ENCODE data around the gene FGF18.

Gene FGF18

DNA sequence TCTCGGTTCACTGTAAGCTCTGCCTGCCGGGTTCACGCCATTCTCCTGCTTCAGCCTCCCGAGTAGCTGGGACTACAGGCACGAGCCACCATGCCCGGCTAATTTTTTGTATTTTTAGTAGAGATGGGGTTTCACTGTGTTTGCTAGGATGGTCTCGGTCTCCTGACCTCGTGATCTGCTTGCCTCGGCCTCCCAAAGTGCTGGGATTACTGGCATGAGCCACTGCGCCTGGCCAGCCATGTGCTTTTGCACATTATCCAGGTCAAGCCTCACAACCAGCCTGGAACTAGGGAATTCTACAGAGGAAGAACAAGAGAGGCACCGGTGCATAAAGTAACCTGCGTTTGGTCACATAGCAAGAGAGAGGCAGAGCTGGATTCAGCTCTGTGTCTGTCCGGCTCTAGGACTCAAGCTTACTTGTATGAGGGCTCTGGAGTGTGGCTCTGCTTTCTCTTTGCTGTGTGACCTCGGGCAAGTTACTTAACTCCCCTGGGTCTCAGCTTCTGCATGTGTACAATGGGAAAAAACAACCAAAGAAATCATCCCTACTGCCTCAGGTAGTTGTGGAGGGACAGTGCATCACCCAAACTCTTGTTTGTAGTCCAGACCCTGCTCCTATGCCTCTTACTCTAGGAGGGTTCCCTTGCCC lies 6.3 kb downstream of the FGF18 start:
- no peak for DNase-seq

DNA sequence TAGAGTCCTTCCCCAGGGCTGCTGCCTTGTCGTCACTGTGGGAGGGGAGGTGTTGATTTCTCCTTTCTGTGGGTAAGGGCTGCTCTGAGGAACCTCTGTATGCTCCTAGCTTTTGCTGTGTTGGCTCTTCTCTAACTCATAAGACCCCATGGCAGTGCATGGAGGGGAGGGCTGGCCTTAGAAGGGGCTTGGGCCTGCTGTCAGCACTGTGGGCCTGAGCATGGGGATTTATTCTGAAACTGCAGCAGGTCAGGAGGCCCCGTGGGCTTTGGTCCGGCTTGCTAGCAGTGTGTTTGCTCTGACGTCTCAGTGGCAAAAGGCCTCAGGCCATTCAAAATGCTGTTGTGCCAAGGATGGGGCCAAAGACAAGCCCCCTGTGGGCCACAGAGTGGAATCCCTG lies 6.8 kb downstream of the FGF18 start:
- DNase-seq = no peak

DNA sequence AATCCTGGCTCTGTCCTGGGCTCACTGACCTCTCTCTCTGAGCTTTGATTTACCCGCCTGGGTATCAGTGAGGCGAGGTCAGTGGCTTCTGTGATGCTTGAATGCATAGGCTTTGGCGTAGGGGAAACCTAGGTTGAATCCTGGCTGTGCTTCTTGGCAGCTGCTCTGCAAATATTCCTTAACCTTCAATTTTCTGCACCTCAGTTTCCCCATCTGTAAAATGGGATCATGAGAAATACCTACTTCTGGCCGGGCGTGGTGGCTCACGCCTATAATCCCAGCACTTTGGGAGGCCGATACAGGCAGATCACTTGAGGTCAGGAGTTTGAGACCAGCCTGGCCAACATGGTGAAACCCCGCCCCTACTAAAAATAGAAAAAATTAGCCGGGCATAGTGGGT lies 7.2 kb downstream of the FGF18 start:
- DNase-seq = no peak

DNA sequence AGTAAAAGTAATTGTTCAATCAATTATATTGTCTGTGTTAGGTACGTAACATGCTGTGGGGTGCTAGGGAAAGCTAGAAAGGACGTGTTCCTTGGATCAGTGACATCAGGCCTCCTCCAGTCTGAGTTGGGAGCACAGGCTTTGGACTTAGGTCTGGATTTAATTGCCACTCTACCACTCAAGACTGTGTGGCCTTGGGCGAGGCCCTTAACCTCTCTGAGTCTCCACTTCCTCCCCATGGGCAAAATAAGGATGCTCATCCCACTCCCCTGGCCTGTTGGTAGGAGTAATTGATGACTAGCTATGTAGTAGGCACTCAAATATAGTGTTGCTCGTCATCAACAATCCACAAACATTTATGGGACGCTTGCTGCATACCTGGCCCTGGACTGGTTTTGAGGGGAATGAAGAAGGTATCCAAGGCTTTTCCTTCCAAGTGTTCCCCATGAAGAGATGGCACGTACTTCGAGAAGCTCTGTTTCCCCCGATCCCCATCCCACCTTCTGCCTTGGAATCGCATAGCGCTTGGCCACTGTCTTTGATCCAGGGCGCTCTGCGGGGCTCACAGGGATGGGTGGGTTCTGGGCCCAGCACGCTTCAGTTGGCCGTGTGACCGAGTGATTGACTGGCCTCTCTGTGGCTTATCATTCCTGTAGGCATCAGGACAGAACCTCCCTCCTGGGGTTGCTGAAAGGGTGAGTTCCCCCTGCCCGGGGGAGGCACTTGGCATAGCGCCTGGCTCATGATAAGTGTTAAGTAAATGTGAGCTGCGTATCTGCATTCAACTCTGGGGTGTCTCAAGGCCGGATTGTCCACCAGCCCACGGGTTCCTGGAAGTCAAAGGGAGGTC lies 8.1 kb downstream of the FGF18 start:
- DNase-seq = no peak

DNA sequence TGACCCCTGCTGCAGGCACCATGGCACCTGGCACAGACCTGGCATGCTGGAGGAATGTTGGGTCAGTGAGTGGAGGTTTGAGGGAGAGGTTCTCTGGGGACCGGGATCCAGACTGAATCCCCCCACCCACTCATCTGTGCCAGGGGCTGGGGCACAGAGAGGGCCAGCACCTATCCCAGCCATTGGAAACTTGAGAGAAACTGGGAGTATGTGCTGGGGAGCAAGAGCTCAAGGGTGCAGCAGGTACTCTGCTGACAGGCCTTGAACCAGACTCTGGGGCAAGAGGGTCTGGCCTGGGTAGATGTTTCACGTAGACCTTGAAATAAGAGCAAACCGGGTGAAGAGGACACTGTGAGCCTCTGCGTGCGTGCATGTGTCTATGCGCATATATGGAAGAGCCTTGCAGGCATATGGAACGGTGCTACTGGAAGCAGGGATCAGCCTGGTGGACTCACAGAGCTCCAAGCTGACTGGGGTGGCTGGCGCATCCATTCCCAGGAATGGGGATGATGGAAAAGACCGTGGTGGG lies 8.8 kb downstream of the FGF18 start:
- no peak for DNase-seq

DNA sequence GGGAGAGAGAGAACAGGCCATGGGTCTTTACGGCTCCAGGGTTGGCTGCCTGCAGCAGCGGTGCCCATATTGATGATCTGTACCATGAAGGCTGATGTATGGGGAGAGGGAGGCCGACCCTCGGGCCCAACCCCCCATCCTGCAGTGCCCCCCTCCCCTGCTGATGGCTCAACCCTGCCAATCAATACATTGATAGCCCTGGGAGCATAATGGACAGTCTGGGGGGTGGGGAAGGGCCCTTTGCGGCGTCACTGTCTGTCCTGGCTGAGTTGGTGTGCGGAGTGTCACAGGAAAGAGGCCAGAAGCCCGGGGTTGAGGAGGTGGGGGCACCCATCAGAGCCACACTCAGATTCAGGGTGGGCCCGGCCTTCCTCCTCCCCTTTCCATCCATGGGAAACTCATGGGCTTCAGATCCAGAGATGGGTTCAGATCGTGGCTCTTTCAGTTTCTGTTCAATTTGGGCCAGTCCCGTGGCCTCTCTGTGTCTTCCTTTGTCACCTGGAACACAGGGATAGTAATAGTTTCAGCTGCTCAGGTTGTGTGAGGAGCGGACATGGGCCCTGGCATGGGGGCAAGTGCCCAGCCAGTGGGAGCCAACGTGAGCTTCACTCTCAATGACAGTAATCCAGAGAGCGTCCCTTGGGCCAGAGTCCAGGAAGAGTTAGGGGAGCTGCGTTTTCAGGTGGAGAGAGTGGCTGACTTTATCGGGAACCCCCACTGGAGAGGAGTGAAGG lies 9.5 kb downstream of the FGF18 start:
- DNase-seq = no peak

DNA sequence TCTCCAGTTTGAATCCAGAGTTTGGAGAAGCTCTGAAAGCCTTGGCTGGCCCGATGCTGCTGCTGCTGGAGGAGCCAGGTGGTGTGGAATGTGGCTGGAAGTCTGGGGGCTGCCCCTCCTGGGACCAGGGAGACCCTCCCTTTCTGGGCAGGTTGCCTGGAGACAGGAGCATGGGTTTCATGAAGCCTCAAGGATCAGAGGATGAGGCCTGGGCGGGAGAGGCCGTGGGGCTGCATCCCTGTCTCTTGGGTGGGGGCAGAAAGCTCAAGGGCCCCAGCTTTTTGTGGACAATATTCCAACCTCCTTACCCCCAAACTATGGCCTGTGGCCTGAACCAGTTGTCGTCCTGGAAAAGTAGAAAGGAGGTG lies 10.1 kb downstream of the FGF18 start:
- DNase-seq = no peak

DNA sequence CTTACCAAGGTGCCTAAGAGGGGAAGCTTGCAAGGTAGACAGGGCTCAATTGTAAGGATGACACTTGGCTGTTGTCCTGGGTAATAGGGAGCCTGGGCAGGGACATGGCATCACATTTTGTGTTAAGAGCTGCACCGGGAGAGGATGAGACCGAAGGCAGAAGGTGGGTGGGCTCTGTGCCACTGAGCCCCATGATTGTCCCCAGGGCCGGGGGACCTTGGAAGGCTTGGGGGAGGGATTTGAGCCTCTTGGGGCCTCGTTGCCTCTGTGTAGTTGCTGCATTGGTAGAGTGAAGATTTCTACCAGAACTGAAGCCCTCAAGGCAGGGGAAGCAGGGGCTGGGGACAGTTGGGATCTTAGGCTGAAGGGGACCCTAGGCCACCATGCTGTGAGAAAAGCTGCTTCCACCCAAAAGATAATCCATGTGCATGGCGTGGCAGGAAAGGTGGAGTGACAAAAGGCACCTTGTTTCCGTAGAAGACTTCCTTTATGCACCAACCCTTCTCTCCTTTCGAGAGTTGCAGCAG lies 11.9 kb downstream of the FGF18 start:
- DNase-seq = no peak

DNA sequence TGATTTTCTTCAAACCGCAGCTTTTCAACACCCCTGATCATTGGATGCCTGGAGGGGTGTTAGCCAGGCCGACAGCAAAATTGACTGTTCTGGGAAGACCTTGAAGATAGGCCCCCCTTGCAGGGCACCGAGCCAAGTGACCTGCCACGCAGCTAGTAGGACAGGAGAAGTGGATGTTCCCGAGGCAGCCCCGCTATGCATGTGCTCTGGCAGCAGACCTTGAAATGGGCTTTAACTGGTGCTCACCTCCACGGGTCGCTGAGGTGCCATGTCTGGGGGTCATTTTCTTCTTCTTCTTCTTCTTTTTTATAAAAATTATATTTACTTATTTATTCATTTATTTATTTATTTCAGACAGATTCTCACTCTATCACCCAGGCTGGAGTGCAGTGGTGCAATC lies 12.6 kb downstream of the FGF18 start:
- no peak for DNase-seq

DNA sequence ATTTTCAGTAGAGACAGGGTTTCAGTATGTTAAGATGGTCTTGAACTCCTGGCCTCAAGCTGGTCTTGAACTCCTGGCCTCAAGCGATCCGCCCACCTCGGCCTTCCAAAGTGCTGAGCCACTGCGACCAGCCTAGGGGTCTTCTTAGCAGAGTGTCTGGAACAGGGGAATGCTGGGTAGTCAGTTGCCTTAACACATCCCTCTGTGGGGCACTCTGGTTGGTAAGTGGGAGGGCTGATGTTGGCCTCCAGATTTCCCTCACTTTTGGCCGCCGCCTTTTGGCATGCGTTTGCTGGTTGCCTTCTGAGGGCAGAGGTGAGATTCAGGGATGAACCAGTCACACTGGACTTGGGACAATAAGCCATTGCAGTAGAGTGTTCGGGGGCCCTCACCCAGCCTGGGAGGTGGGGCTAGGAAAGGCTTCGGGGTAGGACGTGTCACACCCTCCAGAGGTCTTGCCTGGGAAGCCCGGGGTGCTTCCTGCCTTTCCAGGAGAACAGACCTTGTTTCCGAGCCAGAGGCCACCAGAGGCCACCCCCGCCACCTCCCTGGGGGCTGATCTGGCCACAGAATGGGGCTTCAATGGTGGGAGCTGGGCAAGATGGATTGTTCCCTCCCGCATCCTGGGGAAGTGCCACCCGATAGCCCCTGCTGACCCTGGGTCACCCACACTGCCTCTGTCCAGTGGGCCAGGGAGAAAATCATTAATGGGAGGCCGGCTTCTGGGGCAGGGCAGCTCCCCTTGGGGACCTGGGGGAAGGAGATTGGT lies 13.3 kb downstream of the FGF18 start:
- DNase-seq = no peak

DNA sequence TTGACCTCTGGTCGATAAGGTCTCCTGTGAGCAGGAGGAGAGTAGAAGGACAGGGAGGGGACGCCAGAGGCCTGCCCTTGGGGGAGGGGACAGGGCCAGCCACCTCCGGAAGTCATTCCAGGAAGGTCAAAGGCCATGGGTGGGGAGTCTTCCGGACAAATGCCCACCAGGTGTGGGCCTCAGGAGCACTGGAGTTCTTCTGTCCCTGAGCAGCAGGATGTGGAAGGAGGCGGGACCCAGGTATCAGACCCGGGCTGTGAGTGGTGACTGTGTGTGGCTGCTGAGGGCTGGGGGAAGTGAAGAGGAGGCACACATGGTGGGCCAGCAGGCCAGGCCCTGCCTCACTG lies 13.9 kb downstream of the FGF18 start:
- DNase-seq = no peak

DNA sequence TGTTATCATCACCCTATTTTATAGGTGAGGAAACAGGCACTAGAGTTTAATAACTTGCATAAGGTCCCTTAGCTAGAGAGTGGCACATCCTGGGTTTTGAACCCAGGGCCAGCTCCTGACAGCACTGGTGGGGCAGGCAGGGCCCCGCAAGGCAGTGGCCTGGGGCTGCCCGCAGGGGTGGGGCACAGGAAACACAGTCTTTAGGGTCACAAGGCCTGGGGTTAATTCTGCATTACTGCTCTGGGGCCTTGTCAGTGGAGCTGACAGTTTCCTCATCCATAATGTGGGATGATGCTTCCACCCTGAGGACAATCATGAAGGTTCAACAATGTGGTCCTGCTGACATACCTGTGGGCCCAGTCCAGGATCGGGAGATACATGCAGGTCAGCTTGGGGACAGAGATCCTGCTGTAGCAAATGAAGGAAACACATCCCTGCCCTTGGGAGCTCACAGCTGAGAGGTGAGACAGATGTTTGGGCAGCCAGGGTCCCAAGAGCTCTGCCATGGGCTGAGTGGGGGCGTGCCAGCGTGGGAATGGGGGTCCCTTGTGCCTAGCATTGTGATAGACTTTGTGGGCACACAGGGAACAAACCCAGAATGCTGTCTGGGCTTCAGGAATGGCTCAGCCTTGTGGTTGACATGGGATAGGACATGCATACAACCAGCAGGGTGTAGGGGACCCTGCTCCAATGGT lies 14.7 kb downstream of the FGF18 start:
- DNase-seq = no peak

DNA sequence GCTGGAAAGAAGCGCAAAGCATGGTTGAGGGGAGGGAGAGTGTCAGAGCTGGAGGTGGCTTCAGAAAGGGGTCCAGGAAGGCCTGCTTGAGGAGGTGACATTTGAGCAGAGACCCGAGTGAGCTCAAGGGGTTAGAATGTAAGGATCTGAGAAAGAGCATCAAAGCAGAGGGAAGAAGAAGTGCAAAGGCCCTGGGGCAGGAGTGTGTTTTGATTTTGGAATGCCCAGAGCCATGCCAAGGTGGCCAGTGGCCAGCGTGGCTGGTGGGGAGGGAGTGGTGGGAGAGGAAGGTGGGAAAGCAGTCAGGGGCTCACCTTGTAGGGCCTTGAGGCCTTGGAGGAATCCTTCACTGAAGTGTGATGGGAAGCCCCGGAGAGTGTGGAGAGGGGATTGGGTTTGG lies 15.4 kb downstream of the FGF18 start:
- no peak for DNase-seq

DNA sequence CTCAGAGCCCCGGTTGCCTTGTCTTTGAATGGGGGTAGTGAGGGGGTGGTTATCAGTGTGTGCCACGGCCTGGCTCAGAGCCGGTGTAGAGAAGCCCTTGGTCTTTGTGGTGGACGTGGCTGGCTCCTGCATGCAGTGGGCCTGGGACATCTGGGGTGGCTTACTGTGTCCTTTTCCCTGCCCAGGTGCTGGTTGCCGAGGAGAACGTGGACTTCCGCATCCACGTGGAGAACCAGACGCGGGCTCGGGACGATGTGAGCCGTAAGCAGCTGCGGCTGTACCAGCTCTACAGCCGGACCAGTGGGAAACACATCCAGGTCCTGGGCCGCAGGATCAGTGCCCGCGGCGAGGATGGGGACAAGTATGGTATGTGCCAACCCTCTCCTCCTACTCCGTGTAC lies 16.5 kb downstream of the FGF18 start:
- no peak for DNase-seq

DNA sequence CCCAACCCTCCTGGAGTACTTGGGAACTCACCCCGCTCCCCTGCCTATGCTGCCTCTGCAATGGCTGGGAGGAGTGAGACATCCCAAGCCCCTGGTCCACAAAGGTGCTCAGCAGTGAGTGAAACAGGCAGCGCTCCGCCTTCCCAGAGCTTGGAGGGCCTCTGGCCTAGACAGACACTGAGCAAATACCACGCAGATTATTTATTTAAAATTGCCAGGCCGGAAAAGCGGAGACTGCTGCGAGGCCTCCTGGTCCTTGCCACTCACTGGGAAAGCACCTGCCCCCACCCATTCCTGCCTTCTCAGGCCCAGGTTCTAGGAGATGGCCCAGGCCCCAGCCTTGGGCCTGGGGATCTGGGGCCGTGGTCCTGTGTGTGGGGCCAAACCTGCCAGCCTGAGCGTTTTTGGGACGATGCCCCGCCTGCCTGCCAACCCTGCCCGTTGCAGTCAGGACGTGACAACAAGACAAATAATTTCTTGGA lies 17.4 kb downstream of the FGF18 start:
- DNase-seq = no peak

DNA sequence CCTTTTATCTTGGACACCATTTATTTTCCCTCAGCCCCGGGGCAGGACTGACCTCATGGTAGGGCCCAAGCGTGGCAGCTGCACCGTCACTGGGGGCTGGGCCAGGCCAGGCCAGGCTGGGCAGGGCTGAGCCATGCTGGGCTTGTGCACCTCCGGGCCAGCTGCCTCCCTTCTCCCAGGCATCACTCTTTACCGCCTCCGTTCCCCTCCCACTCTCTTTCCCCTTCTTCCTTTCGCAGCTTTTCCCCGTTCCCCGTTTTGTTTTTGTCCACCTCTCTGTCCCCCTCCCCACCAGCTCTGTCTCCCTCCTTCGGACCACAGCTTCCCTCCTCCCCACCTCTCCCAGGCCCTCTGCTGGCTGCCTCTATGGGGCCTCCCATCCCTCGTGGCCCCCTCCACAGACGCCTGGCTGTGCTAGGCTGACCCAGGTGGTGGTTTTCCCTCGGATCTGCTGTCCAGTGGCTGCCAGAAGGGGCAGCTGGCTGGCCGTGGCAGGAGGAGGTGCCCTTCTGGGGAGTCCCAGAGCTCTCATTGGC lies 17.9 kb downstream of the FGF18 start:
- no peak for DNase-seq

DNA sequence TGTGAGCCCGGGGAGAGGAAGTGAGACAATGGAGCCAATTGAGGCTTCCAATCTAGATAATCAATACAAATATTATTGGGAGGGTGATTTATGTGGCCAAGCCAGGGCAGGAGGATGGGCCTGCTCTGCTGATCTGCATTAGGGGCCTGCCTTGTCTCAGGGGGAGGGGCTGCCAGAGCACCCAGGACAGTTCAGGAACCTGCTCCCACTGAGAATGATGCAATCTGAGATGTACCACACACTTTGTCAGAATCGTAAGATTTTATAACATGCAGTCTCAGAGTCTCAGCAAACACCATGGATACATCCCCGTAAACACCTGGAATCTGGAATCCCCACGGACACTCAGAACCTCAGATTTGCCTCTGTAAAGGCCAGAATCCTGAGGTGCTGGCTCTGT lies 19.3 kb downstream of the FGF18 start:
- no peak for DNase-seq

DNA sequence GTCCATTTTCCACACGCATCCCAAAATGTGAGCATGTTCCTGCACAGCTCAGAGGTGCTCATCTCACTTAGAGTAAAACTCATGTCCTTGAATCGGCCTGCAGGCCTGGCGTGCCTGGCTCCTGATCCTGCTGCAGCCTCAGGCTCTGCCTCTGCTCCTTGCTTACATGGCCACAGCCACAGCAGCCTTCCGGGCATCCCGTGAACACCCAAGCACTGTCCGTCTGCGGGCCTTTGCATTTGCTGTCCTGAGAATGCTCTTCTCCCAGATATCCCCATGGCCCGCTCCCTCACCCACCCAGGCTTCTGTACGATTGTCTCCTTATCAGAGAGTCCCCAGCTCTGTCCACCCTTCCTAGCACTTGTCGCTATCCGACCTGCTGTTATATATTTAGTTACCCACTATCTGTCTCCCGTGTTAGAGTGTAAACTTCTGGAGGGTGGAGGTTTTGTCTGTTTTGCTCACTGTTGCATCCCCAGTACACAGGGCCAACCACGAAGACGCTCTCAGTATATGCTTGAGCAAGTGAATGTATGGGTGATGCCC lies 21.9 kb downstream of the FGF18 start:
- no peak for DNase-seq

DNA sequence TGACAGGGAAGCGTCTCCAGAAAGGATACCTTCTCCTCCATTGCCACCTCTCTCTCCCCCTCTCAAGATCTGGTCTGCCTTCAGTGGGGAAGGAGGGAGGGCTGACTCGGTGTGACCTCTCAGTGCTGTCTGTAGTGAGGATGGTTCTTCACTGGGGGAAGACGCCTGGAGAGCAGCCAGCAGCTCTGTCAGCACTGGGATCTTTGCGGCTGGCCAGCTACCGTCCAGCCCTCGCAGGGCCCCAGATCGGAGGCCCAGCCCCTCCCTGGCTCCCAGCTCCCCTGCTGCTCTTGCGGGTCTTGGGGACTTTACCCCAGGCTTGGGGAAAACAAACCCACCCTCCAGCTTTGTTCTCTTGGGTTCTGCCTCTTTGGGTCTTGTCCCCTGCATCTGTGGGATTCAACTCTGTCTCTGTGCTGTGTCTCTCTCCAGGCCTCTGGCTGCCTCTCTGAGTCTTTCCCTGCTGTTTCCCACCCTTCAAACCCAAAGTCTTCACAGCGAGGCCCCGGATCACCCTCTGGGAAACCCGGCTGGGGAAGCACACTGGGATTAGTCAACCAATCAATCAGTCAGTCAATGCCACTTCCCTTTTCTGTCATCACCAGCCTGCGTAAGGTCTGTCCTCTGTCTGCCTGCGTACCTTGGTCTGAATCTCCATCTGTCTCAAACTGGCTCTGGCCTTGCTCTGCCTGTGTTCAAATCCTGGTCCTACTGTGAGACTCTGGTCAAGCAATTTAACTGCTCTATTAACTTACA lies 23.0 kb downstream of the FGF18 start:
- DNase-seq = no peak

DNA sequence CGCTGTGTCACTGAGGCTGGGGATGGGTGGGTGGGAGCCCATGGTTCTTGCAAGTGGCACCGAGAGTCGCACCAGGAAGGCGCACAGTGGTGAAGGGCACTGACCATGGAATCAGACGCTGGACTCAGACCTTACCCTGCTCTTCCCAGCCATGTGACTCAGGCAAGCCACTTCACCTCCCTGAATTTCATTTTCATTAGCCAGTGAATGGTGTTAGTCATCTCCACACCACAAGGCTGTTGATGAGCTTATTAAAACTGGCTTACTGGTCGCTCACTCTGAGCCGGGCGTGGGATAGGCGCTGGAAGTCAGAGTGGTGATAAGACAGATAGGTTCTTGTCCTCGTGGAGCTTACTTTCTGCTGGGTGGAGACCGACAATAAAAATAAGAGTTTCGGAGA lies 25.1 kb downstream of the FGF18 start:
- no peak for DNase-seq

Measured in activated gamma-delta T cell treated with Interleukin-2 at 50 U/mL for 16 hours (primary cell).